HG03469 (cell line): Measurements from ENCODE around the gene SPATA21.
A peak's percentile ranks its signal among the peaks of the same experiment; 100 is the strongest.

Source experiments
- ATAC-seq: cut with Tn5 transposase; IDR thresholded peaks from one replicate; pipeline ENCODE4 v1.9.1; 2021; ENCODE audit warnings: mild to moderate bottlenecking, moderate library complexity, moderate number of reproducible peaks; ENCODE audit not compliant: unreplicated experiment

Gene SPATA21

GRCh38 chr1:16351994-16352841 lies 85.0 kb downstream of the SPATA21 start, which contains the start of gene FBXO42:
Gene FBXO42, minus strand, starts transcription at chr1:16352480. Its CDS starts 37,062 bp downstream, at chr1:16315418.
- ATAC-seq: peak; percentile 63

- ATAC-seq: no peak
Observed at GRCh38 chr1:16351456-16351993, 85.7 kb downstream of the SPATA21 start.

GRCh38 chr1:16349847-16350406 lies 87.3 kb downstream of the SPATA21 start:
- no peak for ATAC-seq
